GM15510 (cell line): ENCODE measurements around the gene OCSTAMP.

Experiments used
- POLR2A ChIP-seq: IDR thresholded peaks from 3 replicates; pipeline ENCODE4 v1.6.1; 2011; ENCODE audit warnings: borderline replicate concordance; ENCODE audit not compliant: insufficient read length; ENCODE audit errors: extremely low read depth

OCSTAMP gene

DNA sequence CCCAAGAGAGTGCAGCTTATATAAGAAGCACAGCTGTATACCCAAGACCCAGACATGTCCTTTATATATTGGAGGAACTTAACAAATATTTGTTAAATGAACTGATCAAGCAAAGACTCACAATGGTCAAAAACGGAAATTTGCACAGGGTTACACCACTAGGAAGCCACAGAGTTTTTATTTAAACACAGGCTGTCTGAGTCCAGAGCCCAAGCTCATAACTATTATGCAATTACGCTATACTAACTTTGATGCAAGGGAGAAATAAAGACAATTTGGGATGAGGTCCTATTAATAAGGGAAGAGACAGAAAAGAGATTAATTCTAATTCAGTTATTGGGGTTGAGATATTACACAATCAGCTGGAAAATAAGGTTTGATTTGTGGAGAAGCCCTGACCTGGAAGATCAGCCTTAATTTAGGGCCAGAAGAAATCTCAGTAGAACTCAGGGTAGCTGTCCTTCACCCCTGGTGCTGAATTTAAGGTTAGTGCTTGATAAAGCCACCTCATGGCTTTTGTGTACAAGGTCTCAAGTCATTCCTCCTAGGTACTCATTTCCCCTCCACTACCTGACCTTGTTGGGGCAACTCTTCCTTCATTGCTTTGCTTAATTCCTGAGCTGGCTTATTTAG lies 26.6 kb downstream of the OCSTAMP start:
- no peak for TF ChIP-seq POLR2A

DNA sequence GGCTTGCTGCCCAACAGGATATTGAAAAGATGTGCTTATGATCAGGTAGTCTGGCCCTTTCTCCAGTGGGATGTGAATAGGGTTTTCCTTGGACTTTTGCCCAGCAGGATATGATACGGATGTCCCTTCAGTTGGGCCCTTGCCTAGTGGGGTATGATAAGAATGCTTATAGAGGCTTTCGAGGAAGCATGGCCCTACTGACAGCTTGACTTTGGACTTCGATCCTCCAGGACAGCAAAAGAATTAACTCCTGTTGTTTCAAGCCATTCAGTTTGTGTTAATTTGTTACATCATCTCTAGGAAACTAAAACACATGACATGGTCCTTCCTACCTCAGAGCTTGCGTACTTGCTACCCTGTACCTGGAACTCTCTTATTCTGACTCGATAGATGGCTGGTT lies 27.3 kb downstream of the OCSTAMP start:
- TF ChIP-seq POLR2A: no peak

DNA sequence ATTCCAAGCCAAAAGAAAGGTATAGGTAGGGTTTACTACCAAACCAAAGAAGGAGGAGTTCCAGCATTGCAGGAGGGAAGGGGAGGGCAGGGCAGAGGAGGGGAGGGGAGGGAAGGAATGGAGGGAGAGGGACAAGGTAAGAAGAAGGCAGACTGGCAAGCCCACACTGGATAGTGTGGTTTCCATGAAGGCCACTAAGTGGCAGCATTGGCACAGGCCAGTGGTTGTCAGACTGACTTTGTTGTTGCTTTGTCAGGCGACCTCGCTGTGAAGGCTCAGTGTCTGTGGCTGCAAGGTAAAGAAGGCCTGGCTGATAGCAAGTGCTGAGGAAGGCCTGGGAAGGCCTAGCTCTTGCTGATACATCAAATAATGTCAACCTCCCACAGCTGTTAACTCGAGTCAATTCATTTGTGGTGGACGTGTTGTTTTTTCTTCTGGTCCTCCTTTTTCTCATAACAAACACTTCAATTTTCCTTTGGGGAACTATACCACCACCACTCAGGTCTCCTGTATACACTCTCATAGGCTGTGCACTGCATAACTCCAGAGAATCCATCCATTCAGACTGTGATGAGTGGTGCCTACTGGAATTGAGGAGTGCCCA lies 29.4 kb downstream of the OCSTAMP start:
- TF ChIP-seq POLR2A: no peak

DNA sequence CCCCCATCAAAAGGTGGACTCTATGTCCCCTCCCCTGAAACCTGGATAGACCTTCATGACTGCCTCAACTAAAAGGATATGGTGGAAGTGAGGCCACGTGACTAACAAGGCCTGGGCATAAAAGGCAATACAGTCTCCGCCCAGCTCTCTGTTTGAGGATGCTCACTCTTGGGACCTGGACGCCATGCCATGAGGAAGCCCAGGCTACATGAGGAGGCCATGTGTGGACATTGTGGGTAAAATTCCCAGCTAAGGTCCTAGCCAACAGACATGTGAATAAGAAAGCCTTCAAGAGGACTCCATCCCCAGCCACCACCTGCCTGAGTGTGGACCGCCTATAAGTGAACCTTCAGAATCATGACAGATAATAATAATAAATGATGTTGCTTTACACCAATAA lies 29.9 kb downstream of the OCSTAMP start:
- no peak for TF ChIP-seq POLR2A

DNA sequence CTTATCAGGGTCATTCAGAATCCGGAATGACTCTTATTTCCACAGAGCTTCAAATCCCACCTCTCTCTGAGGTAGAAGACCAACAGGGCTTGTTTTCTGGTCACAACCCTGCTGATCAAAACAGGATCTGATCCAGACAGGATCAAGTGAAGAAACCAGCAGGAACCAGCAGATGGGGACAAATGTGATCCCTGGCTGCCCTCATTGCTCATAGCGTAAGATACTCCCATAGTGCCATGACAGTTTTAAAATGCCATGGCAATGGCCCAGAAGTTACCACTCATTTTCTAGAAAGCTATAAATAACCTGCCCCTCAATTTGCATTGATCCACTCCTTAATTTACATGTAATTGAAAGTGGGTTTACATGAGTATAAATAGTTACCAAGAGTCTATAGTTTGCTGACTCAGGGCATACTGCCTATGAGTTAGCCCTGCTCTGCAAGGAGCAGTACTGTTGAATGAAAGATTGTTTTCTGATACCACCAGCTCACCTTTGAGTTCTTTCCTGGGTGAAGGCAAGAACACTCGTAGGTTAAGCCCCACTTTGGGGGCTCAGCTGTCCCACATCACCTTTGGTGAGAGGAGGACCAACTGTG lies 30.9 kb downstream of the OCSTAMP start:
- TF ChIP-seq POLR2A: no peak

DNA sequence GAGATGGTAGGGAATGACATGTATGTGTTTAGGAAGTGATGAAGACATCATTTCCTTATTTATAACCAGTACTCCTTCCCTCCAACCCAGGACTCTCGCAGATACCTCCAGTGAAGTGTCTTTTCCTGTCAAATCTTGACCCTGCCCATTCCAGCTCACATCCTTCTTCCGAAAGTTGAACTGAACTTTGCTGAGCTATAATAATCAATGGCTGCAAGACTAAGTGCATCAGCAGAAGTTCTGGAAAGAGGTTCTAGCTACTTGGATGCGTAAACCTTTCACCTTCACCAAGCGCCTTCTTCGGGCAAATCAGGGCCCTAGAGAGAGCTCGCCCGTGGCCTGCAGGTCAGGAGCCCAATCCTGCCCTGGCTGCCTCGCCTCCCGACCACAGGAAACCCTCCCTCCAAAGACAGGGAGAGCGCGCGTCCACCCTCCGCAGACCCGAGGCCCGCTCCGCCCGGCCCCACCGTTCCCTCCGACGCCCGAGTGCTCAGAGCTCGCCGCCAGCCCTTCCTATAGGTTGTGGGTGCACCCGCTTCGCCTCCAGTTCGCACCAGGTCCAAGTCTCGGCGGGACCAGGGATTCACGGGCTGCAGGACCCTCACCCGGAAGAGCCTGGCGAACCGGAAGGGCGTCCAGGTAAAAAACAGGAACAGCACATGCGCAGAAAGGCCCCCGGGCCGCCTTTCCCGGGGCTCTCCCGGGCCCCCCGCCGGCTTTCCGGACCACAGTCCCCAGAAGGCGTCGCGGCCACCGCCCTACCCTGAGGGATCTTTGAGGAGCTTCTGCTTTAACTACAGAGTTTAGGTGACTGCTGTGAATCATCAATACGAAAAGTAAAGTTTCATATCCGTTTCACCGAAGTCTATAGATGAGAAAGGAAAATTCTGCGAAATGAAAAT lies 37.3 kb downstream of the OCSTAMP start, which contains the start of gene ZNF334:
TSS of gene ZNF334 (minus strand) at position 617 of the 902 bp plus-strand sequence. CDS start 1,457 bp downstream, outside the sequence.
- TF ChIP-seq POLR2A: no peak

DNA sequence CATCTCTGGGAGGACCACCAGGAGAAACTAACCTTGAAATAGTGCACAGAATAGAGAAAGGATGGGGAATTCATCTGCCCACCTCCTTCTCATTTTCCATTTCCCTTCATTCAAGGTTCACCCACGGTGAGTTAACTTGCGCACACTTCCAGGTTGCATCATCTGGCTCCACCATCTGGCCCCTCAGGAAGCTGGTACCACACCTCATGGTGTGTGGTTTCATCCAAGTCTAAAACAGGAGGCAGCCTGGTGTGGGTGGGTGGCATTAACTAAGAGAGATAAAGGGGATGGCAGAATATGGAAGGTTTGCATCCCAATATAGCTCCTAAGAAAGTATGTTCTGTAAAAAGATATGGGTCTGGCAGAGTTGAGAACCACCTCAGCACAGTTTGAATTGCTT lies 40.9 kb downstream of the OCSTAMP start:
- no peak for TF ChIP-seq POLR2A

DNA sequence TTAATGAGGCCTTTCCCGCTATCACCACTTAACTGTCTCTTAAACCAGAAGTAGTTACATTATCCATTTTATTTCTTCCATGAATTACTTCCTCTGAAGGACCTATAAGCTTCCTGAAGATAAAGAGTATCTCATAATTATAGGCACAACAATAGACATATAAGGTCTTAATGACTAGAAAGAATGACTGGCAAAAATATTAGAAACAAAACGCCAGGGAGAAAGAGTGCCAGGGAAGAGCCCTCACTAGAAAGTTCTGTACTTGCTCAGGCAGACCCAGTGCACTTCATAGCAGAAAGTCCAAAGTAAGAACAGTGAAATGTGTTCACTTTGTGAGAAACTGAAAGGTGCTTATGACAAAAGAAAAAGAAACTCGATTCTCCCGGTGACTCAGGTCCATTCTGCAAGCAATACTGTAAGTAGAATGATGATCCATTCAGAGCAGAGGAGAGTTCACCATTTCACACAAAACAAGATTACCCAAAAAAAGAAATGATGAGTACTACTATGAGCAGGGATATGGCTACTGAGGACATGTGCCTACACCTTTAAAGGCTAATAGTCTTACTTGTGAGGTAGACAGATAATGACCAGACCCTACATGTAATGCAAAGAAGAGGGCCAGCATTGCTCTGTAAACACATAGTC lies 42.6 kb downstream of the OCSTAMP start:
- TF ChIP-seq POLR2A: no peak

DNA sequence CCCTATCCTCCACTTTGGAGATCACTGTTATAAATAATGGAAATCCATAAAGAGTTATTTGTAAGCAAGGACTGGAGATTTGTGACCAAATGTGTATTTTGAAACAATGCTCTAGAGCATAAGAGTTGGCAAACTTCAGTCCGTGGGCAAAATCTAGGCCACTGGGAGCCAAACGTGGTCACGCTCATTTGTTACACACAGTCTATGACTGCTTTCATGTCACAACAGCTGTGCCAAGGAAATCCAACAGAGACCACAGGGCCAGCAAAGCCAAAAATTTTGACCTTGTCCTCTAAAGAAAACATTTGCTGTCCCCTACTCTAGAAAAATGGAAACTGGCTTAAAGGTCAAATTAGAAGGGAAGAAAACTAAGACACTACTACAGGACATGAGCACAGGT lies 44.9 kb downstream of the OCSTAMP start:
- no peak for TF ChIP-seq POLR2A

DNA sequence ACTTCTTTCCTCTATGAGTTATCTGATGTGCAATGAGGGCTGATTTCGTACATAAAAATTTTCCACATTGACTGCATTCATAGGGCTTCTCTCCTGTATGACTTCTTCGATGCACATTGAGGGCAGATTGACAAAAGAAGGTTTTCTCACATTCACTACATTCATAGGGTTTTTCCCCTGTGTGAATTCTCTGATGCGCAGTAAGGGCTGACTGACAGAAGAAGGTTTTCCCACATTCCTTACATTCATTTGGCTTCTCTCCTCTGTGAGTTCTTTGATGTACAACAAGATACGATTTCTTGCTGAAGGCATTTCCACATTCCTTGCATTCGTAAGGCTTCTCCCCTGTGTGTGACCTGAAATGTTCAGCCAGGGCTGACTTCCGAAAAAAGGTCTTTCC lies 48.5 kb downstream of the OCSTAMP start:
- no peak for TF ChIP-seq POLR2A

DNA sequence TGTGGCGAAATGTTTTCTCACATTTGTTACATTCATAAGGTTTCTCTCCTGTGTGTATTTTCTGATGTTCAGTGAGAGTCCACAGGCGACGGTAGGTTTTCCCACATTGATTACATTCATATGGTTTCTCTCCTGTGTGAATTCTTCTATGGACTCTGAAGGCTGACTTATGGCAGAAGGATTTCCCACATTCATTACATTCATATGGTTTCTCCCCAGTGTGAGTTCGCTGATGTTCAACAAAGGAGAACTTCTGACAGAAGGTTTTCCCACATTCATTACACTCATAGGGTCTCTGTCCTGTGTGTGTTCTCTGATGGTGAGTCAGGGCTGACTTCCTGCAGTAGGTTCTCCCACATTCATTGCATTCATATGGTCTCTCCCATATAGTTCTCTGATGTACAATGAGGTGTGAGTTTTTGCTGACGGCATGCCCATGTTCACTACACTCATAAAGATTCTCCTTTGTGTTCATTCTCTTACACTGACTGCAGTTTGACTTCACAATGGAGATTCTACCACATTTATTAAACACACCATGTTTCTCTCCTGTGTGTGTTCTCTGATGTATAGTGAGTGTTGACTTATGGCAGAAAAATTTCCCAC lies 49.0 kb downstream of the OCSTAMP start:
- no peak for TF ChIP-seq POLR2A

DNA sequence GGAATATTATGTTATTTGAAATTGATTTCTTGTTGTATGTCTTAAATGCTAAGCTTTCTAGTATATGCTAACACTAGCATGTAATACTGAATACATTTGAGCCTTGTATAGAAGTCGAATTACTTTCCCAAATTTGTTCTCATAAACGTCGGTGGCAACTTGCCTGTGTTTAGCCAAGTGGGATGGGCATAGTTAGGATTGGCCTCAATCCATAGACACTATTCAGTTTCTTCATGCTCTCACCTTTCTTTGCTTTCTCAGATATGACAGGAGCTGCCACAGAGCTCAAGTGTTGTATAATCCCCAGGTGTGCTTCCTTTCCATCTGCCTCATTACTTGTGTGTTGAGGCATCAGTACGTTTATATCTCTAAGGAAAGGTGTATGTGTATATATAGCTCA lies 56.4 kb downstream of the OCSTAMP start:
- no peak for TF ChIP-seq POLR2A

DNA sequence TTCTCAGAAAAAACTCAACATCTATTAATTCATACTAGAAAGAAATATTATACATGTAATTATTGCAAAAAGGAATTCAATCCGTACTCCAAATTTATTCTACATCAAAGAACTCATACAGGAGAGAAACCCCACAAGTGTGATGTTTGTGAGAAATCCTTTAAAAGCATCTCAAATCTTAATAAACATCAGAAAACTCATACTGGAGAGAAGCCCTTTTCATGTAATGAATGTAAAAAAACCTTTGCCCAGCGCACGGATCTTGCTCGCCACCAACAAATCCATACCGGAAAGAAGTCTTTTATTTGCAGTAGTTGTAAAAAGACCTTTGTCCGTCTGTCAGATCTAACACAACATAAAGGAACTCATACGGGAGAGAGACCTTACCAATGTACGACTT lies 59.1 kb downstream of the OCSTAMP start:
- TF ChIP-seq POLR2A: no peak
